OCI-M2 (cell line): ENCODE results near the gene TSFM.

ENCODE experiments used
- DNase-seq: peaks from one replicate; lab custom pipeline; 2025; ENCODE audit not compliant: unreplicated experiment; lab: John Stamatoyannopoulos, UW

Gene TSFM

DNA sequence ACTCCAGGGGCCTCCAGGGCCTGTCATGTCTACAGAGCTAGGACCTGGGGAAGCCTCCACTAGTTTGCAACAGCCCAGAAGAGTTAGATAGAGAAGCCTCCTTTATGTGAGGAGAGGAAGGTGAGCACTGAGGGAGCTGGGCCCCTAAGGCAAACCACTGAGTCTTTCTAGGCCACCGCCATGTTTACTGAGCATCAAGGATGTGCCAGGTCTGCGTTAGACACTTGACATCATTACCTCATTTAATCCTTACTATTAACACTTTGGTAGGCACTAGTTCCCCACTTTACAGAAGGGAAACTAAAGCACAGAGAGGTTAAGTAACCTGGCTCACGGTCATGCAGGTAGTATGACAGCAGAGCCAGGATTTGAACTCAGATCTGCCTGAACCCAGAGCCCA, 51.1 kb downstream of the TSFM start:
- no peak for DNase-seq

DNA sequence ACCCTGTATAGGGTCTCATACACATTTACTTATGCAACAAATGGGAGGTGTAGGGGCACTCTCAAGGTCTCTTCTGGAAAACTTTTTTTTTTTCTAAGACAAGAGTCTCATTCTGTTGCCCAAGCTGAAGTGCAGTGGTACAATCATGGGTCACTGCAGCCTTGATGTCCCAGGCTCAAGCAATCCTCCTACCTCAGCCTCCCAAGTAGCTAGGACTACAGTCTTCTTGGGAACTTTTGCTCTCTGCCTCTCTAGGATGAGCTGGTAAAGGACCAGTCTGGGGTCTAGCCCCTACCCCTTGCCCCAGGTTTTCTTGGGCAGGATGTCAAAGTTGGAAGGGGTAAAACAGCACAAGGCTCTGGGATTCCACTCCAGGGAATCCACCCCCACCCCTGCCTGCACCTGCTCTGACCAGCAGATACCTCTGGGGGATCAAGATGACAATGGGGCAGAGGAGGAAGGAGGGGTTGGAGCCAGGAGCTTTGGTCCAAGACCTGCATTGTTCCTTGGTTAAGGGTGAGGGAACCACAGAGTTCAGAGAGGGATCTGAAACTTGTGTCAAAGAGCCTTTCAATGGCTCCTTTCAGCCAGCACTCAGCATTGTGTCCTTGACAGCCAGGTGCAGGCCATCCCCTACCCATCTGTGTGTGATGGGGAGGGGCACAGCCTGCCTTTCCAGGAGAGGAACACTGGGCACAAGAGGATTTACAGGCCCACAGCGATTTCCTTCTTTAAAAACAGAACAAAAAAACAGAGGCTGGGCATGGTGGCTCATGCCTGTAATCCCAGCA, 51.7 kb downstream of the TSFM start:
- no peak for DNase-seq

DNA sequence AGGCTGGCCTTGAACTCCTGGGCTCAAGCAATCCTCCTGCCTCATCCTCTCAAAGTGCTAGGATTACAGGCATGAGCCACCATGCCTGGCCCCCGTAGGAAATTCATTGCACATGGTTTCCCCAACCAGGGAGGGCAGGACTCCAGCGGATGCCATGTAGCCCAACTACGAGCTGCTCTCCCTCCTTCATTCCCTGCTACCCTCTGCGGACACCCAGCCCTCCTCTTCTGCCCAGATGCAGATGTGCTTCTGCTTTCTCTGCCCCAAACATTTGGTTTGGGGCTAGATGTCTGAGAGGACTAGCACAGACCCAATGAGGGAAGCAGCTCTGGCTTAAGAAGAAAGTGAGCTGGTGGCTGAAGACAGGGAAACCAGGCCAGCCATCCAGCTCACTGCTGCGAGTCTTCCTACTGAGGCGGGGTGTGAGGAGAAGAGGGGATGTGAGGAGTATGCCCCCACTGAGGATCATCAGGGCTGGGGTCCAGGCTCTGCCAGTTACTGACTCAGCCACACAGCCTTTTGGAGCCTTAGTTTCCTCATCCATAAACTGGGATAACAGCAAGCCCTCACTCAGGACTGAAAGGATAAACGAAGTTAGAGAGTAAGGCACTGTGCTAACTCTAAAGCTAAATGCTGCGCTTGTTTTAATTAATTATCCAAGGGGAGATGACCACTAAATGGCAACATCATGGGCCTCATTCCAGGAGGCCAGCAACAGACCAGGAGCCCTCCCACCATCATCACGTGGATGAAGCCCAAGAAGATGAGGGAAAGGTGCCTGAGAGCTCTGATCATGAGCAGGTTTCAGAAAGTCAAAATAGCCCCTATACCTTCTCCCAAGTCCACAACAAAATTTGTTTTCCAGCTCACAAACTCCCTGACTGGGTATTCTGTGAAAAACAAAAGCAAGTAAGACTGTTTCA, 53.0 kb downstream of the TSFM start:
- no peak for DNase-seq

DNA sequence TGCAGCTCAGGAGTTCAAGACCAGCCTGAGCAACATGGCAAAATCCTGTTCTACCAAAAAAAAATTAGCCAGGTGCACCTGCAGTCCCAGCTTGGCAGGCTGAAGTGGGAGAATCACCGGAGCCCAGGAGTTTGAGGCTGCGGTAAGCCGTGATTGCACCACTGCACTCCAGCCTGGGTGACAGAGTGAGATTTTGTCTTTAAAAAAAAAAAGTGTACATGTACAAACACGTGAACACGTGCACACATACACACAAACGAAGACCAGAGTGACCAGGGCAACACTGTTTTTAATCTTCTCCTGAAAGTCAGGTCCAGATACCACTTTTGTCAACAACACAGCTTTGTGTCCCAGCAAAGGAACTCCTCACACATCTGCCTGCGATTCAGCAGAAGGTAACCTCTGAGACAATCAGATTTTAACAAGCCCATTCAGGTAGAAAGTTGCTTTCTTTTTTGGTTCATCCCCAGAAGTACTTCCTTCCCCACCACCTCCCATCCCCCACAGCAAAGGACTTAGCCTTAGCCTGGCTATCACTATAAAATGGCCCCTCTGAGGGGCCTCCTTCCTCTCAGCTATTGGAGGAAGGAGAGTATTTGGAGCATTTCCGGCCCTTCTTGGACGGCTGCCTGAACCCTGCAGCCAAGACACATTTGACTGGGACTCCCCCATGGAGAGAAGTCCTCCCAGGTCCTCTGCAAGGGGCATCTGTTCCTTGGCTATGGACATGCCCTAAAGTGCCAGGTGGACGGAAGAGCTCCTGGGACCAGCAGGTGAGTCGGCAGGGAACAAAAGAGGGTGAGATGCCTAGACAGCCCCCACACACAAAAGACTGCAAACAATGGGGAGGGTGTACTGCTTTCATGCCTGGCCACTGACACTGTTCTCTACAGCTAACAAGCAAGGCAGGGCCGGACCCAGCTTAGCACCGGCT, 54.1 kb downstream of the TSFM start:
- DNase-seq, result no peak

DNA sequence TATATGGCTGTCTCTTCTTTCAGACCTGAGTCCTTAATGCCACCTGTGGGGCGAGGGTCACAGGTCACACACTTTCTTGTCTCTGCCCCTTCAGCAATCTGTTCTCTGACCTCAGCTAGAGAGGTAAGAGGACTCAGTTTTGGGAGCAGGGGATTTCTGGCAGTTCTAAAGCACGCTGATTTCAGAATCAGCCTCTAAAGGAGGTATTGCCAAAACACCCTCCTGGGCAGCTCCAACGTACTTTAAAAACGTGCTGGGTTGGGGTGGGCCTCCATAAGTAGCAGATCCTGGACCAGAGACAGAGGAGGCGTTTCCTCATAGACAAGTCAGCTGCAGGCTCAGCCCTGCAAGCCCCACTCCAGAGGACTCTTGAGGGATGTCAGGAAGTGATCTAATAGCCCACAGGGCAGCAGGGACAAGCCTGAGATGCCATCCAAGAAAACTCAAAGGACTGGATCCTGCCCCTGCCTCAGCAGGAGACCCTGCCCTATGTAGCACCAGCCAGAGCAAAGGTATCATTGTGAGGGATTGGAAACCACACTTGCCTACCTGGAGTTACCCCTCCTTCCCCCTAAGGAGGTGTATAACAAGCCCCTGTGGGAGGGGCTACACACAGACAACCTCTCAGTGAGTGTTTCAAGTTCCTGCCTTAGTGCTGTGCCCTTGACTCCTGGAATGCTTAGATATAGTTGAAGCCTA, 55.4 kb downstream of the TSFM start:
- no peak for DNase-seq

DNA sequence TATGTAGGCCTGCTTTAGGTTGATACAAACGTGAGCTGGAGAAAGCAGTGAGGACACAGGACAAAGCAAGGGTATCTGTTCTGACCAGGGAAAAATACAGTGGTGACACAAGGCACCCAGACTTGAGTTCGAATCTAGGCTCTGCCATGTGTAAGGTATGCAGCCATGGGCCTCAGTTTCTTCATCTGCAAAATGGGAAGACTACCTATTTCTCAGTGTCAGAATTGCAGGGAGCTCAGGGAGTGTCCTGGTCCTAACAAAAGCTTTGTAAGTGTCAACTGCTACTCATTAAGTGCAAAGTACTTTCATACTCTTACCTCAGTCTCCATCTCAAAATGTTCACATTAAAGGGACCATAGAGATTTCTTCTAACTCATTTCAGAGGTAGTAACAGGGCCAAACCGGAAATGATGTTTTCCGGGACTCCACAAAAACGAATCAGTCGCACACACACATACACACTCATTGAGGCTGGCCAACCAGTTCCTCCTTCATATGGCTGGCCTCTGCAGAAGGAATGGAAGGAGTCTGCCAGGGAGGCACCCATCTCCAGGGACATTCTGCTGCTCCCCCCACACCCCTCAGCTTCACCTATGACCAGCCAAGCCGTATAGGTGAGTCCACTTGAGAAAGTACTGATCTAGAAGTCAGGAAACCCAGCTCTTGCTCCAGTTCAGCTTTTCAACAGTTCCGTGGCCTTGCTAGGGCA, 56.2 kb downstream of the TSFM start:
- DNase-seq, result no peak

DNA sequence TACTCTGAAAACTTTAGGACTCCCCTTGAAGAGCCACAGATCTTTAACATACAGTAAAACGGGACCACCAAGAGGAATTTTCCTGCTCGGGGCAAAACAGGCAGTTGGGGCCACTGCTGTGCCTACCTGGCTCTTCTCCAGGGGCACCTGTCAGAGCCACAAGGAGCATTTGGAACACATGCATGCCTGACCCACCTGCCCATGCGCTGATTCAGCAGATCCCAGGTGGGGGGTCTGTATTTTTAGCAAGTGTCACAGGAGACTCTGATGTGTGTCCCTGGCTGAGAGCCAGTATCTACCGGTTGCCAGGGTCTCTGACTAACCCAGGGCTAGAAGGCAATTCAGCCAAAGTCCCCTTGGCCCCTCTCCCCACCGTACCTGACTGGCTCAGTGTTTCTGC, 57.4 kb downstream of the TSFM start:
- DNase-seq, result no peak

DNA sequence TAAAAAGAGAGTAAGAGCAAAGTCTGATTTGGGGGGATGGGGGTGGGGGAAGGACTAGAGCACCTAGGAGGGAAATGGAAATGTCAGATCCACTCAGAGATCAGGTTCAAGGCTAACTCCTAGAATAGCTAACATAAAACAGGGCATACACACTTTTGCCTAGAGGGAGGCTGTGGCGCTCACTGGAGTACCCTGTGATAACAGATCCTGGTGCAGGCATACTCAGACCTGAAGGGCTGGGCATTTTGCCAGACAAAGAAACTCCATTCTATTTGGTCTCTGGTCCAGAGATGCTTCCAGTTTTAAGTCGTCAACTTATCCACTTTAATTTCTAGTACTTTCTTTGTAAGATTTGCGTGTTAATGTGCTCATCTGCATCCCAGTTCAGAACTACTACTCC, 58.1 kb downstream of the TSFM start:
- DNase-seq, result no peak

DNA sequence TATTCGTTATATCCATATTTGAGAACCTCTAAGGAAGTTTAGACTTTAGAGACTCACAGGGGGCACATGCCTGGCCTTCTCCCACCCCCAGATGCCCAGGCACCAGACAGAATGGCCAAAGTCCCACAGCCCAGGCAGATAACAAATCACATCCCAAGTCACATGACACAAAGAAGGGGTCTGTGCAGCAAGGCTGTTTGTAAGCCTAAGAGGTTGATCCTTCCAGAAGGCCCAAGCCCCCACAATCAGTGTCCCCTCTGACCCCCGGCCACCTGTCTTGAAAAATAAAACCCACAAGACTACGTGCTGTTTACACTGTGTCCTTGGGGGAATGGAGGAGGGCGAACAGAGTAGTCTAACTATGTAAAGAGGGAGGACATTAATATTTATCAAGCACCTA, 58.9 kb downstream of the TSFM start:
- DNase-seq, result no peak

DNA sequence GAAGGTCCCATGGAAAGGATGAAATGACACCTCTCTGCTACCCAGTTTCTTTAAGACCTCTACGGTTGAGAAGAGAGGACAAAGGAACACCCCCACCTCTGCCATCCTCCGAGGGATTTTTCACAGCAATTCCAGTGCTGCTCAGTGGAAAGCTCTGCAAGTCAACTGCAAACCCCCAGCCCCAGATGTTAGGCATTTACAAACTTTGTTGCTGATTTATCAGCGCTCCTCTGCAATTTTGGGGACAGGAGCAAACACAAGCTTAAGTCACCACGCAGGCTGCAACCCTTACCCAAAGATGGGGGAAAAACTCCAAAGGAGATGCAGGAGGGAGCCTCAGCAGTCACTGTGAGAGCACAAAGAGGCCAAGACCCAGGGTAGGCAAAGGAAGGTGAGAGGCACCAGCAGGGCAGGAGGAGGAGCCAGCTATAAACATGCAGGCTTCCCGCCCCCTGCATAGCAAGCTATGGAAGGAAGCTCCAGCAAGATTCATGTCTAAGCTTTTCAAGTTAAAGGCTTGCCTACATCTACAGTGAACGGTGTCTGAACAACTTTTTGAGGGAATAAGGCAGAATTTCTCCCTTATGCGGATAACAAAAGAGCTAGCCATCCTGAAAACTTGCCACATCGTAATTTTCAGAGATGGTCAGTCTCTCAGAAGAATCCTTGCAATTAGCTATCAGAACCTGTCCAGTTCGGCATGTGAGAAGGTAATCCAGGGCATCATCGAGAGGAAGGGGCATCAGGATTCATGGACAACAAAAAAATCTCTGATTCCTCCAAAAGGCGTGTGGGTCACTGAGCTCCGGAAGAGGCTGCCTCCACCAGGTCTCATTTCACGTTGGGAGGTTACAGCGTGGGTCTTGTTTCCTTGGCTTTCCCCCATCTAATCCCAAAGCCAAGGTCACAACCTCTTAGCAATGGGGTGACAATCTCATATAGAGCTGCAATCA, 60.0 kb downstream of the TSFM start:
- DNase-seq, result no peak

DNA sequence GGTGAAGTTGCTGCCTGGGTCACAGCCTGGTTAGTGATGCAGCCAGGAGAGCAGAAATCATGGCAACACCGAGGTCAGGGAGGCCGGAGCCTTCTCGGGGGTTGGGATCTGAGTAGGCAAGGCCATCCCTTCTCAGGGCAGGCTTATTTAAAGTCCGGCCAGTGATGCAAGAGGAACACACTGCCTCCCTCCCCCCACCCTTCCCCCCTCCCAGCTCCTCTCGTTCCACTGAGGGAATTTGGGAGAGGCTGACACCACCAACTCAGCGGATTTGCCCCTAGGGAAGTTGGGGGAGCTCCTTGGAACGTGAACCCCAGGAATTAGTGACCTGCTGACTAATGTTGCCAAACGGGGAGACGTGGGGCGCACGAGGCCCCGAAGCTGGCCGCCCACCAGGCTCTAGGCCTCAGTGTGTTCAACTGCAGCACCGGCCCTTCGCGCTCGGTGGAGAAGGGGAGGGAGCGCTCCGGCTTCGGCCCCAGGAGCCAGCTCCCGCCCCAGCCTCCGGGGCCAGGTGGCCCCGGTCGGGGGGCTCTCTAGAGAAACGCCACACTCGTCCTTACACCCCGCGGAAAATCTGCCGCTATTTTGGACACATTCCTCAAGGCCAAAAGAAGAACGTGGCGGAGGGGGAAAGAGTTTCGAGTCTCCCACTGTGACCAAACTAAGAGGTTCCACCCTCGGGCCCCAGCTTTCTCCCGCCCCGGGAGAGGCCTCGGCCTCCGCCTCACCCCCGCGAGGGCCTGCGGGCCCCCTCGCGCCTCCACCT, 62.3 kb downstream of the TSFM start:
- no peak for DNase-seq

DNA sequence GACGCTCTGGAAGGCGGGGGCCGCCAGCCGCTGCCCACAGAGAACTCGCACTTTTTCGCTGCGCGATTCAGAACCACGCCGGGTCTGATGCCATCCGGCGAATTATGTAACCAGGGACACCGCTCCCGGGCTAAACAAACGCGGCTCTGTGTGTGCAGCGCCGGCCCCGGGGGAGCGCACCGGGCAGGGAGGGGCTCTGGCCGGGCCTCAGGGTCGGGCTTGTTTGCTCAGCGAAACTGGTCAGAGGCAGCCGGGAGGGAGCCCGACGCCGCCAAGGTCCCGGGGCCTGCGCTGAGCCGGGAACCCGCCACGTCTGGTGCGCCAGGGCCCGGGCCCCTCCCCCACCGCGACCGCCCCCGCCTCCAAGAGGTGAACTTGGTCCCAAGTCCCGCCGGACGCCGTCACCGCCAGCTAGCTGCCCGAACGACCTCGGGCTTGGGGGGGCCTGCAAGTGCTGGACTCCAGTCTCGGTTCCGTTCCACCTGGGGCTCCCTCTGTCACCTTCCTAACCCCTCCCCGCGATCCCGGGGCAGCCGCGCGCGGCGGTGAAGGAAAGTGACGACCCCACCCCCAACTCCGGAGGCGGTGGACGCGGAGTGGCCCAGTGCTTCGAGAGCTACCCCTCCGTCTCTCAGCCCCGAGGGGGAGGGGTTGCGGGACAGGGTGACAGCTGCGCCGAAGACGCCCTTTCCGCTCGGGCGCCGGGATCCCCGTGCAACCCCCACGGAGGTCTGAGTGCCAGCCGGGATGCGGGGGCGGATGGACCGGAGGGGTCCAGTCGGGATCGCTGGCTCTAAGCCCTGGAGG, 63.1 kb downstream of the TSFM start:
- DNase-seq, result no peak

DNA sequence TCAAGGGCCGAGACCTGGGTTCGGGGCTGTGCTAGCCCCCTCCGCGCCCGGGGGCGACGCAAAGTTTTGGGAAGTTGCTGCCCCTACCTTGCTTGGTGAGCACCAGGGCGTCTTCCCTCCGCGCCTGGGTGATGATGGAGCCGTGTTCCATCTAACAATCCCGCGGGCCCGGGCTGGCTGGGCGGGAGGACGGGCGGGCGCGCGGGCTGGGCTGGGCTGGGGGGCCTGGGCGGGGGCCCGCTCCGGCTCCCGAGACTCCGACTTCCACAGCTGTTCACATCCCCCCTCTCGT, 63.6 kb downstream of the TSFM start:
- no peak for DNase-seq

DNA sequence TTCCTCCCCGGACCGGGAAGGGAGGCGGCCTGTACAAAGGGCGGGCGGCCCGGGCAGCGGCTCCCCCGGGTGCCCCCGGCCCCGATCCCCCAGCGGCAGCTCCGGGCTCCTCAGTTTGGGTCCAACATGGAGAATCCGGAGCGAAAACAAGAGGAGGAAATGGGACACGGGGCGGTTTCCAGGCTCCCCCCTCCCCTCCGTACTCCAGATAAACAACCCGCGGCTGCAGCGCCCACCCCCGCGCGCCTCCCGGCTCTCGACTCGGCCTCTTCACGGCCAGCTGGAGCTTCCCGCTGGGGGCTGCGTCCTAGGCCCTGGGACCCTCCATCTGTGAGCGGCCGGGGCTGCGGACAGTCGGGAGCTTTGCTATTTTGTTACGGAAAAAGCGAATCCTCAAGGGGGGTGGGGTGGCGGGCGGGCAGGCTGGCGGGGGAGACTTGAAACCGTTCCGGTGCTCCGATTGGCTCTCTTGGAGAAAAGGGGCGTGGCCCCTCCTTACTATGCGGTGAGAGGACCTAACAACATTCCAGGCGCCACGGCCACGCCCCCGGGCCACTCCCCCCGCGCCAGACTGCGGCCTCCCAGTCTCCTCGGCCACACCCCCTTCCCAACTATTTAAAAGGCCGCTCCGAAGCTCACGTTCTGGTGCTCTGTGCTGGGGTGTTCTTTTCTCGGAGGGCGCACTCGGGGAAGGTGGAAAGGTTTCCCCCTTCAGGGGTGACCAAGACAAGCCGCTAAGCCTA, 64.2 kb downstream of the TSFM start, which contains the start of gene CTDSP2:
CTDSP2 (minus strand) TSS at position 153 of the 743 bp plus-strand sequence. CDS start 294 bp downstream, outside the sequence.
- DNase-seq, result peak; percentile 79
